Right lobe of liver (tissue), 6 donors: ENCODE data around the gene TNFAIP8. TPM values are rescaled to one million over a fixed set of nuclear protein-coding genes. Genes with fewer than 3 reads are reported as not detected.

ENCODE experiments used
- ATAC-seq, 4 donors: fragments of 200-7000 bp; cut with Tn5 transposase; one replicate each; pipeline ENCODE4 v1.9.1; 2020; ENCODE audit warnings: mild to moderate bottlenecking in 4 of 4, moderate library complexity in 4 of 4
- DNase-seq, 3 donors: peaks; one replicate each; pipeline ENCODE4 v3.0.0-alpha.2; 2020
- H3K27ac ChIP-seq, 3 donors: fragments of 200-600 bp; one replicate each; pipeline ENCODE4 v1.8.0; 2022
- H3K27me3 ChIP-seq, 2 donors: fragments of 200-600 bp; one replicate each; pipeline ENCODE4 v1.8.0; 2022
- H3K36me3 ChIP-seq, 4 donors: fragments of 200-600 bp; sonication (generic) in 1 of 4; one replicate each; pipeline versions ENCODE4 v1.5.1 to v1.8.0; 2017 to 2022; ENCODE audit warnings: control low read depth in 1 of 4
- H3K4me1 ChIP-seq, 4 donors: fragments of 200-600 bp; sonication (generic) in 1 of 4; one replicate each; pipeline versions ENCODE4 v1.5.1 to v1.8.0; 2017 to 2022; ENCODE audit warnings: control low read depth in 1 of 4
- H3K4me3 ChIP-seq, 3 donors: fragments of 200-600 bp; one replicate each; pipeline ENCODE4 v1.8.0; 2022
- H3K9me3 ChIP-seq, 4 donors: fragments of 200-600 bp; sonication (generic) in 1 of 4; one replicate each; pipeline versions ENCODE4 v1.5.1 to v1.8.0; 2017 to 2022; ENCODE audit warnings: control low read depth in 1 of 4
- POLR2A ChIP-seq: fragments of 450-650 bp; IDR thresholded peaks from one replicate; pipeline ENCODE4 v1.6.1; 2017; ENCODE audit warnings: antibody characterized with exemption, mild to moderate bottlenecking
- WGBS: methylation state at CpG from one replicate; pipeline ENCODE4 v1.1.6; 2018; ENCODE audit warnings: low coverage, low lambda C conversion rate; ENCODE audit not compliant: insufficient coverage; ENCODE audit errors: missing lambda C conversion rate; 5-methylcytosine and 5-hydroxymethylcytosine counted together
- intact Hi-C, 2 donors: fragments of 100-400 bp; cut with DNase I; formaldehyde crosslinking; loops; one replicate each; pipeline versions ENCODE4 v1.11.2 to v1.14.1; 2022
- total RNA-seq, 6 experiments: library from RNA; depleted of rRNA in 2 of 6; stranded (reverse); fragments of >200 nt in 2 of 6; fragmentation: NEBNext Ultra II Directional in 3 of 6; extraction: Animal tissue kit (Norgen Biotek cat#: 25700) in 3 of 6; gene quantifications; one replicate each; pipeline versions ENCODE4 v1.1.0 to v1.2.4, GENCODE V29; 2016 to 2023
- TF ChIP-seq, protein P1 (sequence below), 4 donors: fragments of 200-600 bp in 3 of 4; fragments of 450-650 bp in 1 of 4; IDR thresholded peaks; one replicate each; pipeline versions ENCODE4 v1.5.1 to v1.8.0; 2016 to 2022; ENCODE audit warnings: antibody characterized with exemption in 4 of 4, mild to moderate bottlenecking in 2 of 4
- donor health status: DM: no; HTN: yes; CAD: no.
- donor health status: DM: no; HTN: no; CAD: no.
- donor health status: DM: no; HTN: no; CAD: no.
- donor health status: DM: no; HTN: yes; CAD: no.
- donor health status: DM: no; HTN: yes; CAD: no.

TNFAIP8 gene
- total RNA-seq, 6 experiments from 2014 or later, result 2.2 to 26.7 (median 5.4) TPM

DNA sequence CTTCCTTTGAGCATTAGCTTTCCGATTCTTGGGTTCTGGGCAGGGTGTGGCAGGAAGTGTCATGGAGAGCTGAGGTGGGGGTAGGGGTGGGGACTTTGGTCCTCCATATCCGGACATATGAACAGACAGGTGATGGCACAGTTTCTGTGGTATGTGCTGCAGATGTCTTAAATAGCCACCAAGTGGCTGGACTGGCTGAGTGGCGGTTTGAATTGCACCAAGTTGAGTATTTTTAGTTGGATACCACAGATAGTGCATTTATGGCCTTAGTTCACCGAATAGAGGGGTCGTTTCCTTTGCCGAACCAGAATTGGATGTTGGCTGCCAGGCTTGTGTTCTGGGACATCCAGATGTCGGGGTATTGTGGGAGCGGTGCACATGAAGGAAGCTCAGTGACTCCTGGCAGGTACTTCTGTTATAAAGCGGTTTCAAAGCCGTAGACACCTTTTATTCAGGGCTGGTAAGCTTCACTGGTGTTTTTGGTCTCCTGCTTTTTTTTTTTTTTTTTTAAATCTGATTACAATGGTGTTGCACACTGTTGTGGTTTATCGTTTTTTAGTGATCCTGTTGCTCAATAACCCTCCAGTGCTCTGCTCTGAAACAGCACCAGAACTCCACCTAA lies 15.1 kb upstream of the TNFAIP8 start:
- no peaks in the 10 kb centered on the region for H3K4me1 ChIP-seq
- H3K36me3 ChIP-seq, result no peaks in the 10 kb centered on the region
- no peaks in the 10 kb centered on the region for H3K9me3 ChIP-seq
- ATAC-seq (peak in 2 of 4 donors; percentile 19 to 30), DNase-seq (no peak)
- H3K4me3 ChIP-seq, result no peak overlapping the region
- no peaks in the 10 kb centered on the region for H3K27me3 ChIP-seq
- TF ChIP-seq, protein P1, sequence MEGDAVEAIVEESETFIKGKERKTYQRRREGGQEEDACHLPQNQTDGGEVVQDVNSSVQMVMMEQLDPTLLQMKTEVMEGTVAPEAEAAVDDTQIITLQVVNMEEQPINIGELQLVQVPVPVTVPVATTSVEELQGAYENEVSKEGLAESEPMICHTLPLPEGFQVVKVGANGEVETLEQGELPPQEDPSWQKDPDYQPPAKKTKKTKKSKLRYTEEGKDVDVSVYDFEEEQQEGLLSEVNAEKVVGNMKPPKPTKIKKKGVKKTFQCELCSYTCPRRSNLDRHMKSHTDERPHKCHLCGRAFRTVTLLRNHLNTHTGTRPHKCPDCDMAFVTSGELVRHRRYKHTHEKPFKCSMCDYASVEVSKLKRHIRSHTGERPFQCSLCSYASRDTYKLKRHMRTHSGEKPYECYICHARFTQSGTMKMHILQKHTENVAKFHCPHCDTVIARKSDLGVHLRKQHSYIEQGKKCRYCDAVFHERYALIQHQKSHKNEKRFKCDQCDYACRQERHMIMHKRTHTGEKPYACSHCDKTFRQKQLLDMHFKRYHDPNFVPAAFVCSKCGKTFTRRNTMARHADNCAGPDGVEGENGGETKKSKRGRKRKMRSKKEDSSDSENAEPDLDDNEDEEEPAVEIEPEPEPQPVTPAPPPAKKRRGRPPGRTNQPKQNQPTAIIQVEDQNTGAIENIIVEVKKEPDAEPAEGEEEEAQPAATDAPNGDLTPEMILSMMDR (IDR thresholded peaks at IDR 0.05), result no peak
- no peak for TF ChIP-seq POLR2A
- no peak overlapping the region for H3K27ac ChIP-seq
- intact Hi-C loops, result no loop called here
- 42% methylated on average over 5 of the region's 11 CpGs for WGBS

DNA sequence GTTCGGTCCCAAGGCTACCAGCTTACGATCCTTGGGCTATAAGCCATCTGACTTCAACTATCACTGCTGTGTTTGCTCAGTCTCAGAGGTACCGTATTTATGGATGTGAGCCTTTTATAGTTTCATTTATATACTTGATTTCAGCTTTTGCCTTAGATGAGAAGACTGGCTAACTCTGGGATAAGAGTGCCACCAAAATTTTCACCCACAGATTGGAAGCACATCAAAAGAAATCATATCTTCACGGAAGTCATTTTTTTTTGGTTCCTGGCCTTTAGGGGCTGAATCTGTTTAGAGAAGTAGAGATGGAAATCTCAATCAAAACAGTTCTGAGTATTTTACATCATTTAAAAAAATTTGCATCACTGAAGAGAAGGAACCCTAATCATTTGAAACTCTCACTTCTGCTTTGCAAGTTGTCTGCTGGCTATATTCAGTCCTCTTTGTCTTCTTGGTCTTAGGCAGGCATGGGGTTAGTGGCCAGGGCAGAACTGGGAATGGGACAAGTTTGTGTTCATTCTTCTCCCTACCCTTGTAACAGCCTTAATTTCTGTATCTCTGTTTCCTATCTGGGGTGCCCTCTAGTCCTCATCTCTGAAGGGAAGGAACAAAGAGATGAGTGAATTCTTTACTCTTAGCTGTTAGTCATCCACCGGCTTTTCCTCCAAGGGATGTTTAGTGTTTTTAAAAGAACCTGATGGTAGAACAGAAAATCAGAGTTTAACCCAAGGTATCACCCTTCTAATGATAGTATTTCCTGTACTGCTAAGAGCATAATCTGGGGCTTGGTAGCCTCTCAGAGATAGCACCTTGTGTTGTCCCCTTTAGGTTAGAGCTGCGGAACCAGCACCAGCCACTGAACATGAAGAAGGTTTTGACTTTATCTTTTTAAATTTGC lies 14.1 kb upstream of the TNFAIP8 start:
- Histone ChIP-seq H3K4me1 (no peaks in the 10 kb centered on the region), H3K27ac (no peak overlapping the region), H3K4me3 (no peak overlapping the region), H3K27me3 (no peaks in the 10 kb centered on the region), H3K36me3 (no peaks in the 10 kb centered on the region), H3K9me3 (no peaks in the 10 kb centered on the region)
- WGBS, result 48% methylated on average over 6 of the region's 6 CpGs
- ATAC-seq (peak in 3 of 4 donors; percentile 16 to 33 (median 18)), DNase-seq (no peak)
- TF ChIP-seq, protein P1 (IDR thresholded peaks at IDR 0.05), result no peak
- intact Hi-C loops, result no loop called here

DNA sequence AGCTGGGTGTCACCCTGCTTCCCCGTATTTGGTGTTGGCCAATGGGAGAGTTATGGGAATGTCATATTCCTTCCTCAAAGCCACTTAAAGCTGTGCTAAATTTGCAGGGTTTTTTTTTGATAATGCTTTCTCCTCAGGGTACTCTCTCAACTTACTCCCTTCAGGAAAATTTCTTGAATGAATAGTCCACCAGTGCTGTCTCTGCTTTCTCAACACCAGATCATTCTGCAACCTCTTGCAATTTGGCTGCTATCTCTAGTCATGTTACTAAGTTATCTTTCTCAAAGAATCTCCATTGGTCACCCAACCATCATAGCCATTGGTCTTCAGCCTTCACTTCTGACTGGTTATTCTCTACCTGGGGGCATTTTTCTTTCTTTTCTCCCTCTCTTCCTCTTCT lies 13.4 kb upstream of the TNFAIP8 start:
- TF ChIP-seq POLR2A, result no peak
- TF ChIP-seq, protein P1 (IDR thresholded peaks at IDR 0.05), result no peak
- no peak for ATAC-seq
- 50% methylated on average over 1 of the region's 1 CpG for WGBS
- intact Hi-C loops, result no loop called here
- Histone ChIP-seq H3K4me3 (no peak overlapping the region), H3K27me3 (no peaks in the 10 kb centered on the region), H3K36me3 (no peaks in the 10 kb centered on the region), H3K9me3 (no peaks in the 10 kb centered on the region), H3K27ac (no peak overlapping the region), H3K4me1 (no peaks in the 10 kb centered on the region)
- no peak for DNase-seq

DNA sequence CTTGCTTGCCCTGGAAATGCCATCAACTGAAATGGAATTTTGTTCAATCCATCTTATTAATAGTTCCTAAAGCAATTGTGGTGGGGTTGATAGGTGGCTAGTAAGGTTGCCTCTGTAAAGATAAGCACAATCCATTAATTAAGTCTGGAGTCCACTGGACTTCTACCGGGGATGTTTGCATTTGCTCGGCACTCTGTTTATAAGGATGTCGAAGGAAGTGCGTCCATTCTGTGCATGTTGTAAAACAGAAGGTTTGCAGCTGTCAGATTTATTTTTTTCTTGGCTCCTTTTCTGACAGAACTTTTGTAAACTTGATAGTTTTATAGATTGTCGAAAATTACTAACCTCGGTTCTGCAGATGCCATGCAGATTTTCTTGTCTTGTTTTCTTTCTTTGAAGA lies 12.8 kb upstream of the TNFAIP8 start:
- 45% methylated on average over 6 of the region's 6 CpGs for WGBS
- intact Hi-C loops, result no loop called here
- Histone ChIP-seq H3K9me3 (no peaks in the 10 kb centered on the region), H3K27ac (no peak overlapping the region), H3K36me3 (no peaks in the 10 kb centered on the region), H3K4me1 (no peaks in the 10 kb centered on the region), H3K27me3 (no peaks in the 10 kb centered on the region), H3K4me3 (no peak overlapping the region)
- ATAC-seq, result no peak
- TF ChIP-seq, protein P1 (IDR thresholded peaks at IDR 0.05), result no peak
- no peak for TF ChIP-seq POLR2A
- no peak for DNase-seq
